Heart left ventricle (tissue), 16 donors: ENCODE measurements around the gene CHRNA5. TPM values are rescaled to one million over a fixed set of nuclear protein-coding genes. Genes with fewer than 3 reads are reported as not detected.

Experiments
- ATAC-seq, 4 donors: fragments of 200-7000 bp; cut with Tn5 transposase; one replicate each; pipeline ENCODE4 v1.9.1; 2020 to 2022; ENCODE audit warnings: moderate library complexity in 4 of 4, mild to moderate bottlenecking in 3 of 4, moderate number of reproducible peaks in 1 of 4
- DNase-seq, 5 donors: peaks; one replicate each; pipeline ENCODE4 v3.0.0-alpha.2; 2020
- H3K27ac ChIP-seq, 12 donors: fragments of 200-600 bp; sonication (generic) in 4 of 12; one replicate each; pipeline versions ENCODE4 v1.5.0 to v1.8.0; 2016 to 2022; ENCODE audit warnings: mild to moderate bottlenecking in 2 of 12
- H3K27me3 ChIP-seq, 9 donors: fragments of 200-600 bp; sonication (generic) in 2 of 9; one replicate each; pipeline versions ENCODE4 v1.5.1 to v1.8.0; 2016 to 2022; ENCODE audit warnings: mild to moderate bottlenecking in 3 of 9
- H3K36me3 ChIP-seq, 9 donors: fragments of 200-600 bp; sonication (generic) in 2 of 9; one replicate each; pipeline versions ENCODE4 v1.5.0 to v1.8.0; 2018 to 2022; ENCODE audit warnings: mild to moderate bottlenecking in 2 of 9
- H3K4me1 ChIP-seq, 12 donors: fragments of 200-600 bp; sonication (generic) in 4 of 12; one replicate each; pipeline versions ENCODE4 v1.5.0 to v1.8.0; 2016 to 2022; ENCODE audit warnings: mild to moderate bottlenecking in 3 of 12
- H3K4me3 ChIP-seq, 12 donors: fragments of 200-600 bp; sonication (generic) in 4 of 12; one replicate each; pipeline versions ENCODE4 v1.5.0 to v1.8.0; 2017 to 2022; ENCODE audit warnings: mild to moderate bottlenecking in 9 of 12, moderate library complexity in 4 of 12
- H3K9me3 ChIP-seq, 12 donors: fragments of 200-600 bp; sonication (generic) in 4 of 12; one replicate each; pipeline versions ENCODE4 v1.5.0 to v1.8.0; 2016 to 2022; ENCODE audit warnings: mild to moderate bottlenecking in 1 of 12
- POLR2A ChIP-seq, 2 donors: fragments of 450-650 bp; IDR thresholded peaks; one replicate each; pipeline ENCODE4 v1.6.1; 2017; ENCODE audit warnings: antibody characterized with exemption in 2 of 2, mild to moderate bottlenecking in 2 of 2, moderate library complexity in 2 of 2
- WGBS, 4 donors: extraction: QIAGEN DNeasy Blood & Tissue Kit in 2 of 4; methylation state at CpG; one replicate each; pipeline versions ENCODE4 v1.1.5 to v1.1.7; 2013 to 2018; 5-methylcytosine and 5-hydroxymethylcytosine counted together
- intact Hi-C, 10 donors: fragments of 100-400 bp; cut with DNase I; formaldehyde crosslinking; loops; one replicate each; pipeline versions ENCODE4 v1.11.1 to v1.14.2; 2022
- polyA plus RNA-seq, 2 donors: library from polyadenylated mRNA; stranded (reverse); fragments of 200-250 nt; gene quantifications; one replicate each; pipeline ENCODE4 v1.2.3, GENCODE V29; 2013
- total RNA-seq, 9 donors: library from RNA; depleted of rRNA in 2 of 9; stranded (reverse); fragments of >200 nt in 2 of 9; fragmentation: NEBNext Ultra II Directional in 3 of 9; extraction: Animal tissue kit (Norgen Biotek cat#: 25700) in 3 of 9; gene quantifications; one replicate each; pipeline versions ENCODE4 v1.1.0 to v1.2.4, GENCODE V29; 2016 to 2023
- TF ChIP-seq, protein P1 (sequence below), 12 donors: fragments of 200-600 bp; sonication (generic) in 4 of 12; IDR thresholded peaks; one replicate each; pipeline versions ENCODE4 v1.5.0 to v1.8.0; 2018 to 2022; ENCODE audit warnings: antibody characterized with exemption in 12 of 12, mild to moderate bottlenecking in 5 of 12
- donor health status: ischemic (EF 13 %, LVEDD 7.1; RV severe dilation, severe dysfunction).
- donor health status: healthy with polysubstance abuse.
- donor health status: DM: no; HTN: yes; CAD: no.
- donor health status: DM: no; HTN: no; CAD: no.
- donor health status: ischemic (EF 25% LVEDD 6.9; RV normal size, moderate dysfunction).
- donor health status: ischemic (EF 25% LVEDD 5.7; RV mildly dilated, moderate dysfunction).
- donor health status: healthy.
- donor health status: DM: yes; HTN: yes; CAD: no.
- donor health status: ischemic (EF 35%, LVEDD 5.7; RV mildly dilated, moderate dysfunction).
- donor health status: nonischemic (EF 11% LVEDD 7.7; RV severe dilation, severe dysfunction).
- donor health status: DM: yes; HTN: yes; CAD: no.
- donor health status: PGD.
- donor health status: ischemic (EF 29% LVEDD 5.4; RV normal size, mild dysfunction).
- donor health status: nonischemic (EF 23%, LVEDD 6.1; RV moderate dilation, normal function).

CHRNA5 gene
- total and polyA plus RNA-seq, 11 donors = 0.64 to 4.0 (median 1.5) TPM

DNA sequence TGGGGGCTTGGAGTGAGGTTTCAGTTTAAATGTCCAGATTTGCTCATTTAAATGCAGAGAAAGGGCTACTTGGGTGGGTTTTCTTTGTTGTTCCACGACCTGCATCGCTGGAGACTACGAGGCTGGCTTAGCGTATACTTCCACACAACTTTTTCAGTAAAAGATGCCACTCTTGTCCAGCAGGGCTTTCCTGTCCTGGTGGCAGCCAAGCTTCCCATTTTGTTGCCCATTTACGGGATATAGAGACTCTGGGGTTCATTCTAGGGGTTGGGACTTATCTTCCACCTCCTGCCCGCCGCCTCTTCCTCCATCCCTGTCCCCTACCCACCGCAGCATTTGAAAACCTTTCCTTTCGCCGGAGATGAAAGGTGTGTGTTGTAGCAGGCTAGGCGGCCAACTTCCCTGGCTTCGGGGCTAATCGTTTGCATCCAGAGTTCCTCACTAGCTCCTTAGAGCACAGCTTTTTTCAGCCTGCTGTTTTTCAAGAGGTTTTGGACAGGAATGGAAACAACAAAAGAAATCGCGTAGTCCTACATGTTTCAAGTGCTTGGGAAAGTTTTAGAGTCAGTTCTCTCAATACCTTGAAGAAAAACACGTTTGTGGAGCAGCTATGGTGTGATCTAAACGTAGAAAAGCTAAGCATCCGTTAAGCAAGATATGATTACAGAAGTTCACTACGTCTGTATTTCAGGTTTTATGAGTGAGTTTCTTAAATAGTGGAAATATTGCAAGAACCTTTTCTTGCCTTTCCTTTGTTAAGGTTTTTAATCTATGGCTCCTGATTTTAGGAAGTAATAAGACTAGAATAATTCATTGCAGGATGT, 843 bp downstream of the CHRNA5 start:
- peaks cover 0 to 28% (median 5%) of the 10 kb centered on the region in 9 donors for H3K27me3 ChIP-seq
- TF ChIP-seq, protein P1, sequence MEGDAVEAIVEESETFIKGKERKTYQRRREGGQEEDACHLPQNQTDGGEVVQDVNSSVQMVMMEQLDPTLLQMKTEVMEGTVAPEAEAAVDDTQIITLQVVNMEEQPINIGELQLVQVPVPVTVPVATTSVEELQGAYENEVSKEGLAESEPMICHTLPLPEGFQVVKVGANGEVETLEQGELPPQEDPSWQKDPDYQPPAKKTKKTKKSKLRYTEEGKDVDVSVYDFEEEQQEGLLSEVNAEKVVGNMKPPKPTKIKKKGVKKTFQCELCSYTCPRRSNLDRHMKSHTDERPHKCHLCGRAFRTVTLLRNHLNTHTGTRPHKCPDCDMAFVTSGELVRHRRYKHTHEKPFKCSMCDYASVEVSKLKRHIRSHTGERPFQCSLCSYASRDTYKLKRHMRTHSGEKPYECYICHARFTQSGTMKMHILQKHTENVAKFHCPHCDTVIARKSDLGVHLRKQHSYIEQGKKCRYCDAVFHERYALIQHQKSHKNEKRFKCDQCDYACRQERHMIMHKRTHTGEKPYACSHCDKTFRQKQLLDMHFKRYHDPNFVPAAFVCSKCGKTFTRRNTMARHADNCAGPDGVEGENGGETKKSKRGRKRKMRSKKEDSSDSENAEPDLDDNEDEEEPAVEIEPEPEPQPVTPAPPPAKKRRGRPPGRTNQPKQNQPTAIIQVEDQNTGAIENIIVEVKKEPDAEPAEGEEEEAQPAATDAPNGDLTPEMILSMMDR (IDR thresholded peaks at IDR 0.05) = no peak
- H3K4me1 ChIP-seq = peaks cover 0 to 18% (median 8%) of the 10 kb centered on the region in 12 donors
- ATAC-seq = no peak
- no peaks in the 10 kb centered on the region for H3K36me3 ChIP-seq
- H3K9me3 ChIP-seq = no peaks in the 10 kb centered on the region
- no peak for DNase-seq
- intact Hi-C loops = no loop called here
- peak overlapping the region in 1 of 12 donors; percentile 64 for H3K27ac ChIP-seq
- H3K4me3 ChIP-seq = peak overlapping the region; percentile 14 to 77 (median 60)
- WGBS, 4 donors = 3 to 6% (median 4%) methylated on average over 19 of the region's 19 CpGs

DNA sequence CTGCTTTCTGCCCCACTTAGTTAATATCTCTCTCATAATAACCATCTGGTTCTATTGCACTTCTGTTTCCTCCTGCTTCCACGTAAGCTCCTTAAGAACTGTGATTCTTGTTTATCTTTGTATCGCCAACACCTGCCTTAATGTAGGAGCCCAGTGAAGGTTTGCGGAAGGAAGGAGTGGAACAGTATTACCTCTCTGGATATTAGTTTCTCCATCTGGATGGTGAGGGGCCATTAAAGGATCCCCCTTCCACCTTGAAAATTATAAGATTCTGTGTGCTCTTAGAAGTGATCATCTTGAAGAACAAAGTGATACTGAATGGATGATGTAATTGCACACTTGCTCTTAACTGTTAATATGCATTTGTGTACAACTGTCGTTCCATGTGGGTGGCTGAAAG, 2.2 kb downstream of the CHRNA5 start:
- 82 to 86% (median 83%) methylated on average over 4 of the region's 4 CpGs for WGBS, 4 donors
- H3K9me3 ChIP-seq = no peaks in the 10 kb centered on the region
- TF ChIP-seq, protein P1 (IDR thresholded peaks at IDR 0.05) = no peak
- TF ChIP-seq POLR2A (IDR thresholded peaks at IDR 0.05) = no peak
- ATAC-seq (no peak), DNase-seq (no peak)
- H3K4me1 ChIP-seq = peaks cover 0 to 18% (median 8%) of the 10 kb centered on the region in 12 donors
- peaks cover 0 to 28% (median 5%) of the 10 kb centered on the region in 9 donors for H3K27me3 ChIP-seq
- H3K27ac ChIP-seq = no peak overlapping the region
- no peak overlapping the region for H3K4me3 ChIP-seq
- intact Hi-C loops = no loop called here
- H3K36me3 ChIP-seq = no peaks in the 10 kb centered on the region

DNA sequence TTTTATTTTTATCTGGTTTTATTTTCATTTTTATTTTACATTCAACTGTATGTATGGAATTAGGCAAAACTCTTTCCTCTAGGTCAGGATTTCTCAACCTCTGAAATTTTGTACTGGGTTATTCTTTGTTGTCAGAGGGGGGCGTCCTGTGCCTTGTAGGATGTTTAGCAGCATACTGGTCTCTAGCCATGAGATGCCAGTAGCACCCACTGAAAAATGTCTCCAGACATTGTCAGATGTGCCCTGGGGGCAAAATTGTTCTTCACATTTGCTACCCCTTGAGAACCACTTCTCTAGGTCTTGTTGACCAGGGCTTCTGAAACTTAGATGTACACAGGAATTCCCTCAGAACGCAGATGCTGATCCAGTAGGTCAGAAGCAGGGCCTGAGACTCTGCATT, 5.4 kb downstream of the CHRNA5 start:
- H3K27ac ChIP-seq = no peak overlapping the region
- DNase-seq = no peak
- H3K9me3 ChIP-seq = no peaks in the 10 kb centered on the region
- H3K4me3 ChIP-seq = no peak overlapping the region
- peaks cover 0 to 11% (median 7%) of the 10 kb centered on the region in 12 donors for H3K4me1 ChIP-seq
- no peak for ATAC-seq
- intact Hi-C loops = no loop called here
- TF ChIP-seq, protein P1 (IDR thresholded peaks at IDR 0.05) = no peak
- TF ChIP-seq POLR2A (IDR thresholded peaks at IDR 0.05) = no peak
- no peaks in the 10 kb centered on the region for H3K36me3 ChIP-seq
- WGBS, 4 donors = 87 to 96% (median 90%) methylated on average over 2 of the region's 2 CpGs
- peaks cover 0 to 27% (median 5%) of the 10 kb centered on the region in 9 donors for H3K27me3 ChIP-seq

DNA sequence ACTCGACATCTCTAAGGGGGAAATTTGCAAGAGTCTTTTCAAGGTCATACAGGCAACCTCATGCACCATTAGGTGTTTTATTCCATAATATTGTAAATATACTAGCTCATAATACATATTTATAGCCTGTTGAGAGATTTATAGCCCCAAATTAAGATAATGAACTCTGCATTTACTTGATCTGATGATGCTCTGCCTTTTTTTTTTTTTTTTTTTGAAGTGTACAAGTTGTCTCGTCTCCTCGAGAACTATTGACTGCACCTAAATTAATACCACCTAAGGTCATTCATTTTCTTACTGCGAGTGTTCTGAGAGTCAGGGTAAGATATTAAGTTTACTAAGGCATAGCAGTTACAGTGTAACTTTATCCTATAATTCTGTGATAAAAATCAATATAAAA, 6.1 kb downstream of the CHRNA5 start:
- TF ChIP-seq POLR2A (IDR thresholded peaks at IDR 0.05) = no peak
- TF ChIP-seq, protein P1 (IDR thresholded peaks at IDR 0.05) = no peak
- H3K27ac ChIP-seq = no peak overlapping the region
- H3K9me3 ChIP-seq = no peaks in the 10 kb centered on the region
- no peaks in the 10 kb centered on the region for H3K36me3 ChIP-seq
- WGBS, 4 donors = 66 to 88% (median 84%) methylated on average over 4 of the region's 4 CpGs
- intact Hi-C loops = no loop called here
- no peak overlapping the region for H3K4me3 ChIP-seq
- H3K4me1 ChIP-seq = peaks cover 0 to 5% (median under 1%) of the 10 kb centered on the region in 12 donors
- DNase-seq = no peak
- peaks cover 0 to 20% (median 4%) of the 10 kb centered on the region in 9 donors for H3K27me3 ChIP-seq
- ATAC-seq = no peak
